ENCODE data around the gene KCTD2. TPM values are rescaled to one million over a fixed set of nuclear protein-coding genes. Genes with fewer than 3 reads are reported as not detected.

The KCTD2 gene
- total and polyA plus RNA-seq, 5 donors from 2014 or later: 5.8 to 23.4 (median 8.5) TPM

DNA sequence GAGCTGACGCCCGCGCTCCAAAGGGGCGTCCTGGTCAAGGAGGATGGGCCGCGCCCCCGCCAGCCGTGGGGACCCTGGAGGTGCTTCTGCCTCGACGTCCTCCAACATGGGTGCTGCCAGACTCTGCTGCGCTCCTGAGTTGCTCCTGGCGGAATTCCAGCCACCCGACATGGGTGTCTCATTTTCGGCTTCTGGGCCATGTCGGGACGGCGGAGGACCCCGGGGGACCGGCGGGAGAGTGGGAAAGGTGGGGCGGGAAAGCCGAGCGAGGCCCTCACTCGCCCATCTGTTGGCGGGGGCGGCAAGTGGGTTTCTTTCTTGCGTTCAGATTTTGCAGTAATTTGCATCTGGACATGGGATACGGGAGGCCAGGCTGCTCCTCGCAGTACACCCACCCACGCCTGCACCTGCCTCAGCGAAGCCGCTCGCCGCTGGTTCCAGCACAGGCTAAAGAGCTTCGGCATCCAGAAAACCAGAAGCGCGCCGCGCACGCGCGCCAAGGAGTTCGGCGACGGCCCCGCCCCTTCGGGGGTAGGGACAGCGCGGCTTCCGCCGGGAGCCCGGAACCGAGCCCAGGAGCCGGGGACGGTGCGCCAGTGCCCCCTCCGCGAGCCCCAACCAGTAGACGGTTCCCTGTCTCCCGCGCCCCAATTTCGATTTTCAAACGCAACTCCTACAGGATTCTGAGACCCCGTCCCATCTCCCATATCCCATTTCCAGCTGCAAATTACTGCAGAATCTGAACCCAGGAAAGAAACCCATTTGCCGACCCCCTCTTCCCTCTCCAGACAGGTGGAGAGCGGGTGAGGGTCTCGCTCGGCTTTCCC, 62.6 kb downstream of the KCTD2 start, which contains the start of gene ARMC7:
Gene ARMC7, plus strand, starts transcription at position 563 of the 827 bp plus-strand sequence. CDS start 320 bp downstream, outside the sequence.
- peaks cover 0 to 2% (median 0%) of the 10 kb centered on the region in 7 donors for H3K9me3 Mint-ChIP-seq
- DNase-seq (peak; percentile 87 to 89 (median 88)), ATAC-seq (ENCODE audit: low read depth in 2 of 2) (peak; percentile 79 to 81)
- H3K4me3 ChIP-seq (ENCODE audit: low read depth, low read length): peak within 1 kb of the TSS; percentile 74
- H3K4me1 ChIP-seq (ENCODE audit: control insufficient read depth, insufficient read depth, low read length, poor library complexity, severe bottlenecking): peaks cover 35% of the 10 kb centered on the region
- peaks cover 10% of the 10 kb centered on the region for H3K36me3 Mint-ChIP-seq
- H3K36me3 ChIP-seq (ENCODE audit: control insufficient read depth, insufficient read depth, low read length): no peaks in the 10 kb centered on the region
- no peaks in the 10 kb centered on the region for H3K9me3 ChIP-seq (ENCODE audit: control insufficient read depth in 2 of 2, low read length in 2 of 2)
- peak within 1 kb of the TSS; percentile 69 to 91 (median 89) for H3K27ac Mint-ChIP-seq
- peak within 1 kb of the TSS; percentile 91 to 92 (median 92) for H3K4me3 Mint-ChIP-seq
- no peaks in the 10 kb centered on the region for H3K27me3 Mint-ChIP-seq
- peak within 1 kb of the TSS; percentile 74 for H3K27ac ChIP-seq (ENCODE audit: insufficient read depth, low read length, poor library complexity, severe bottlenecking)
- H3K27me3 ChIP-seq (ENCODE audit: control insufficient read depth, insufficient read depth, low read length): no peaks in the 10 kb centered on the region
- H3K4me1 Mint-ChIP-seq: peaks cover 14 to 41% (median 28%) of the 10 kb centered on the region in 4 donors

DNA sequence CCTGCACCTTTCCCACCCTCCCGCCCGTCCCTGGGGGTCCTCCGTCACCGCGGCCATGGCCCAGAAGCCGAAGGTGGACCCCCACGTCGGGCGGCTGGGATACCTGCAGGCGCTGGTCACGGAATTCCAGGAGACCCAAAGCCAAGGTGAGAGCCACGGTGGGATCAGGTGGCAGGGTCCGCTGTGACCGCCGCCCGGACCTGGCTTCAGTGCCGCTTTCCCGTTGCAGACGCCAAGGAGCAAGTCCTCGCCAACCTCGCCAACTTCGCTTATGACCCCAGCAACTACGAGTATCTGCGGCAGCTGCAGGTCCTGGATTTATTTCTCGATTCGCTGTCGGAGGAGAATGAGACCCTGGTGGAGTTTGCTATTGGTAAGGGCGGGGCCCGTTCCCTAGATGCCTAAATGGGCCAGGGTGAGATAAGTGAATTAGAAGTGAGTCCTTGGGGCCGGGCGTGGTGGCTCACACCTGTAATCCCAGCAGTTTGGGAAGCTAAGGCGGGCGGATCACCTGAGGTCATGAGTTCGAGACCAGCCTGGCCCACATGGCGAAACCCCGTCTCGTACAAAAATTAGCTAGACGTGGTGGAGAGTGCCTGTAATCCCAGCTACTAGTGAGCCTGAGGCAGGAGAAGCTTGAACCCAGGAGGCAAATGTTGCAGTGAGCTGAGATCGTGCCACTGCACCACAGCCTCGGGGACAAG, 63.4 kb downstream of the KCTD2 start:
- H3K27me3 ChIP-seq (ENCODE audit: control insufficient read depth, insufficient read depth, low read length): no peaks in the 10 kb centered on the region
- H3K4me1 Mint-ChIP-seq: peaks cover 18 to 47% (median 33%) of the 10 kb centered on the region in 4 donors
- H3K36me3 Mint-ChIP-seq: peaks cover 13% of the 10 kb centered on the region
- H3K27me3 Mint-ChIP-seq: no peaks in the 10 kb centered on the region
- H3K4me3 Mint-ChIP-seq: peak overlapping the region; percentile 91 to 92 (median 92)
- peak overlapping the region; percentile 74 for H3K4me3 ChIP-seq (ENCODE audit: low read depth, low read length)
- DNase-seq (peak in 1 of 3 donors; percentile 39), ATAC-seq (ENCODE audit: low read depth in 2 of 2) (no peak)
- H3K4me1 ChIP-seq (ENCODE audit: control insufficient read depth, insufficient read depth, low read length, poor library complexity, severe bottlenecking): peaks cover 42% of the 10 kb centered on the region
- H3K36me3 ChIP-seq (ENCODE audit: control insufficient read depth, insufficient read depth, low read length): no peaks in the 10 kb centered on the region
- H3K27ac Mint-ChIP-seq: peak overlapping the region in 2 of 3 donors; percentile 89 to 91
- peak overlapping the region; percentile 74 for H3K27ac ChIP-seq (ENCODE audit: insufficient read depth, low read length, poor library complexity, severe bottlenecking)
- H3K9me3 Mint-ChIP-seq: peaks cover 0 to 2% (median 0%) of the 10 kb centered on the region in 7 donors
- no peaks in the 10 kb centered on the region for H3K9me3 ChIP-seq (ENCODE audit: control insufficient read depth in 2 of 2, low read length in 2 of 2)

DNA sequence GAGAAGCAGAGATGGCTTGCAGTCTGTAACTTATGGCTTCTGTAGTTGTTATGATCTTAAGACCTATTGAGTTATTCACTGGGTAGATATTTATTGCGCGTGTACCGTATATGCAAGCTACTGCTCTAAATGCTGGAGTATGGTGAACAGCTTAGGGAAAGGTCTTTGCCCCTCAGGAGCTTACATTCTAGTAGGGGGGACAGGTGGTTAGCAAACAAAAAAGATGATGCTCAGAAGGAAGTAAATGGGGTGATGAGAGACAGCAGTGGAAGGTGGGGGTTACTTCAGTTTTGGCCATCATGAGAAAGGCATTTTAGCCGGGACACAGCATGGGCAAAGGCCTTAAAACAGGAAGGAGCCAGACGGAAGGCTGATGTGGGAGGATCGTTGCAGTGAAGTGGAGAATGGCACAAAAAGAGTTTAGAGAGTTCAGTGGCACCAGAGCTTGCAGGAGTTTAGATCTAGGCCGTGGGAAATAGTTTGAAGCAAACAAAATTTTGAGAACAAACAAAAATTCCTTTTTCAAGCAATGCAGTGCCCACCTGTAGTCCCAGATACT, 64.8 kb downstream of the KCTD2 start:
- no peaks in the 10 kb centered on the region for H3K9me3 Mint-ChIP-seq
- peaks cover 17 to 54% (median 34%) of the 10 kb centered on the region in 4 donors for H3K4me1 Mint-ChIP-seq
- H3K27me3 ChIP-seq (ENCODE audit: control insufficient read depth, insufficient read depth, low read length): no peaks in the 10 kb centered on the region
- peak overlapping the region; percentile 58 to 79 (median 71) for H3K27ac Mint-ChIP-seq
- peaks cover 13% of the 10 kb centered on the region for H3K36me3 Mint-ChIP-seq
- H3K36me3 ChIP-seq (ENCODE audit: control insufficient read depth, insufficient read depth, low read length): no peaks in the 10 kb centered on the region
- H3K27me3 Mint-ChIP-seq: no peaks in the 10 kb centered on the region
- DNase-seq (no peak), ATAC-seq (ENCODE audit: low read depth in 2 of 2) (no peak)
- peak overlapping the region; percentile 37 for H3K4me3 ChIP-seq (ENCODE audit: low read depth, low read length)
- no peak overlapping the region for H3K27ac ChIP-seq (ENCODE audit: insufficient read depth, low read length, poor library complexity, severe bottlenecking)
- peak overlapping the region; percentile 82 to 92 (median 91) for H3K4me3 Mint-ChIP-seq
- H3K4me1 ChIP-seq (ENCODE audit: control insufficient read depth, insufficient read depth, low read length, poor library complexity, severe bottlenecking): peaks cover 42% of the 10 kb centered on the region
- no peaks in the 10 kb centered on the region for H3K9me3 ChIP-seq (ENCODE audit: control insufficient read depth in 2 of 2, low read length in 2 of 2)

DNA sequence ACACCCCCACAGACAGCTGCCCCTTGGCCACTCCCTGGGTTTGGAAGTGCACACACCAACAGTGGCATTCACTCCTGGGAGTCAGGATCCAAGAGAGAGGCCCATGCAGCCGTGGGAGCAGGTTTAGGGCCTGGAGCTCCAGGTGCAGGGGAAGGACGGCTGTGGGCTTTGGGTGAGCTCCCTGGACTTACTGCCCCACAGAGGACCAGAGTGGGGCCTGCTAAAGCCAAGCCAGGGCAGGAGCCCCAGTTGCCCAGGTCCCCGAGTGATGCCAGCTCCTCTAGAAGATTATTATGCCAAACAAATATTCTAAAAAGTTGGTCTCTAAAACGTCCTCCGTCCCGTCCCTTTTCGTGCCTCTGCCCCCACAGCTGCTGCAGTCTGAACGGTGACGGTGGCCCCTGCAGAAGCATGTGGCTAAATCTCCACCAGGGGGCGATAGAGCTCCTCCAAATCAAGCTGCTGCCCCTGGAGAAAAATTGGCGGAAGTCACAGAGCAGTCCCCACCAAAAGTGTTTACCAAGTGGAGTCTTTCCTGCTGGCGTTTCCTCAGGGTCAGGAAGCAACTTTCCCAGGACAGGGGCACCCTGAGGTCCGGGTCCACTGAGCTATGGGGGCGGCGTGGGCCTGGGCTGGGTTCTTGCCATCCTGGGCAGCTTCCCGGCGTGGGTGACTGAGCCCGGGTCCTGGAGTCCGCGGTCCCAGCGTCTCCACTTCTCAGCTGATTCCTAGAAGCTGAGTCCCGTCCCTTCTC, 67.0 kb downstream of the KCTD2 start:
- ATAC-seq (ENCODE audit: low read depth in 2 of 2) (peak; percentile 71 to 72), DNase-seq (peak; percentile 84 to 96 (median 91))
- H3K4me3 ChIP-seq (ENCODE audit: low read depth, low read length): peak overlapping the region; percentile 86
- H3K27ac ChIP-seq (ENCODE audit: insufficient read depth, low read length, poor library complexity, severe bottlenecking): peak overlapping the region; percentile 78
- no peaks in the 10 kb centered on the region for H3K9me3 ChIP-seq (ENCODE audit: control insufficient read depth in 2 of 2, low read length in 2 of 2)
- no peaks in the 10 kb centered on the region for H3K36me3 ChIP-seq (ENCODE audit: control insufficient read depth, insufficient read depth, low read length)
- peaks cover 21 to 52% (median 37%) of the 10 kb centered on the region in 4 donors for H3K4me1 Mint-ChIP-seq
- H3K27me3 Mint-ChIP-seq: no peaks in the 10 kb centered on the region
- peak overlapping the region; percentile 91 to 100 (median 92) for H3K27ac Mint-ChIP-seq
- no peaks in the 10 kb centered on the region for H3K9me3 Mint-ChIP-seq
- H3K4me3 Mint-ChIP-seq: peak overlapping the region; percentile 89 to 97 (median 92)
- H3K36me3 Mint-ChIP-seq: peaks cover 13% of the 10 kb centered on the region
- peaks cover 37% of the 10 kb centered on the region for H3K4me1 ChIP-seq (ENCODE audit: control insufficient read depth, insufficient read depth, low read length, poor library complexity, severe bottlenecking)
- H3K27me3 ChIP-seq (ENCODE audit: control insufficient read depth, insufficient read depth, low read length): no peaks in the 10 kb centered on the region

DNA sequence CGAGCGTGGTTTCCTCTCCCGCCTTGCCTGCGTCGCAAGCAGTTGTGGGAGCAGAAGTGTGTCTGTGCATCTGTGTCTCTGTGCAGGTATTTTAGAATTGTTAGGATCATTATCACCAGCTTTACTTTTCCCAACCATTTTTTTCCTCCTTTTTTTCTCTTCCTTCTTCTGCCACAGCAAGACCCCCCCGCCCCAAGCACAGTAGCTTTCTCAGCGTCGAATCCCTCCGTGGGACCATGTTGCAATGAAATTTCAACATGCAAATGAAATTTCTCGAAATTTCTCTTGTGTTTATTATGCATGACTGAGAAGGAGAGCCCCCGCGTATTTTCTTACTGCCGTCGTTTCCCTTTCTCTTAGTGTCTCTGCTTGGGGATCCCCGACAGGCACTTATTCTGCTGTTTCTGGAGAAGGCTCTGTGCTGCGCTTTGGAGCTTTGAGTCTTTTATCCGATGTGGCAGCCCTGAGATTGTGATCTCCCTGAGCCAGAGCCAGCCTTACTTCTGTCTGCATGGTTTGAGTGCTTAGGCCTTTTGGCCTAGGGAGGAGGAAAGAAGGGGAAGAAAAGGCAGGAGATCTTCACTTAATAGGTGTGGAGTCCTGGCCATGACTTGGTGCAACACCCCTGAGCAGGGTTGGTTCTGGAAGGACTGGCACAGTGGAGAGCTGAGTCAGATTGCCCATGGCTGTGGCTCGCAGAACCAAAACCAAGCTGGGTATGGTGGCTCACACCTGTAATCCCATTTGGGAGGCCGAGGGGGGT, 67.7 kb downstream of the KCTD2 start:
- H3K4me3 ChIP-seq (ENCODE audit: low read depth, low read length): peak overlapping the region; percentile 86
- peak overlapping the region; percentile 91 to 100 (median 92) for H3K27ac Mint-ChIP-seq
- H3K36me3 ChIP-seq (ENCODE audit: control insufficient read depth, insufficient read depth, low read length): no peaks in the 10 kb centered on the region
- peak overlapping the region; percentile 89 to 97 (median 92) for H3K4me3 Mint-ChIP-seq
- DNase-seq (peak in 1 of 3 donors; percentile 38), ATAC-seq (ENCODE audit: low read depth in 2 of 2) (no peak)
- H3K9me3 Mint-ChIP-seq: no peaks in the 10 kb centered on the region
- H3K4me1 ChIP-seq (ENCODE audit: control insufficient read depth, insufficient read depth, low read length, poor library complexity, severe bottlenecking): peaks cover 32% of the 10 kb centered on the region
- H3K4me1 Mint-ChIP-seq: peaks cover 21 to 52% (median 36%) of the 10 kb centered on the region in 4 donors
- peak overlapping the region; percentile 78 for H3K27ac ChIP-seq (ENCODE audit: insufficient read depth, low read length, poor library complexity, severe bottlenecking)
- H3K27me3 ChIP-seq (ENCODE audit: control insufficient read depth, insufficient read depth, low read length): no peaks in the 10 kb centered on the region
- no peaks in the 10 kb centered on the region for H3K27me3 Mint-ChIP-seq
- H3K9me3 ChIP-seq (ENCODE audit: control insufficient read depth in 2 of 2, low read length in 2 of 2): no peaks in the 10 kb centered on the region
- peaks cover 13% of the 10 kb centered on the region for H3K36me3 Mint-ChIP-seq
